ENCODE data around the gene FCRL6.

The FCRL6 gene

GRCh38 chr1:159864262-159864661 is 62.1 kb downstream of the FCRL6 start:
- no peak for DNase-seq (ENCODE audit: low read depth)
